A673 (cell line): ENCODE measurements around the gene MPPE1. TPM values are rescaled to one million over a fixed set of nuclear protein-coding genes. Genes with fewer than 3 reads are reported as not detected.

ENCODE experiments used
- BruUV-seq: library from RNA; stranded (reverse); fragments of 400-500 nt; replicated peaks from 2 replicates; lab custom pipeline; 2021; lab: Mats Ljungman, UMichigan
- CTCF ChIA-PET: fragments of 300-600 bp; sonication (Branson Sonifier 250); formaldehyde crosslinking; loops from one replicate; lab custom pipeline; 2022; ENCODE audit warnings: antibody characterized with exemption; lab: Charles Lee
- POLR2A ChIA-PET: fragments of 300-600 bp; sonication (Branson Sonifier 250); formaldehyde crosslinking; loops from one replicate; lab custom pipeline; 2022; ENCODE audit warnings: antibody characterized with exemption; ENCODE audit not compliant: low non-redundant PET; lab: Charles Lee
- DNase-seq: peaks from one replicate; pipeline ENCODE4 v3.0.0-alpha.2; 2015; ENCODE audit warnings: low spot score
- H3K27ac ChIP-seq: fragments of 200-600 bp; sonication (generic); 2 replicates; pipeline ENCODE4 v1.5.1; 2016; ENCODE audit warnings: mixed run types, low read depth, mild to moderate bottlenecking, mixed read lengths, antibody characterized with exemption, low read length; ENCODE audit not compliant: poor library complexity, severe bottlenecking
- H3K27me3 ChIP-seq: fragments of 200-600 bp; sonication (generic); replicated peaks from 2 replicates; pipeline ENCODE4 v1.6.1; 2017; ENCODE audit warnings: mixed run types, low read depth, mild to moderate bottlenecking, mixed read lengths, antibody characterized with exemption, low read length; ENCODE audit not compliant: insufficient read depth, poor library complexity
- H3K36me3 ChIP-seq: fragments of 200-600 bp; sonication (generic); 2 replicates; pipeline ENCODE4 v1.6.1; 2016; ENCODE audit warnings: mixed run types, mild to moderate bottlenecking, mixed read lengths, antibody characterized with exemption, low read length; ENCODE audit not compliant: insufficient read depth, poor library complexity, severe bottlenecking
- H3K4me1 ChIP-seq: fragments of 200-600 bp; sonication (generic); 2 replicates; pipeline ENCODE4 v1.6.1; 2017; ENCODE audit warnings: mixed run types, mild to moderate bottlenecking, mixed read lengths, antibody characterized with exemption, low read length; ENCODE audit not compliant: insufficient read depth, poor library complexity, severe bottlenecking
- H3K4me3 ChIP-seq: fragments of 200-600 bp; sonication (generic); 2 replicates; pipeline ENCODE4 v1.5.1; 2016; ENCODE audit warnings: low read depth, mixed run types, mild to moderate bottlenecking, mixed read lengths, low read length; ENCODE audit not compliant: poor library complexity, severe bottlenecking
- H3K9me3 ChIP-seq: fragments of 200-600 bp; sonication (generic); 2 replicates; pipeline ENCODE4 v1.6.1; 2016; ENCODE audit warnings: mixed run types, low read depth, mild to moderate bottlenecking, mixed read lengths, antibody characterized with exemption, low read length; ENCODE audit not compliant: poor library complexity, severe bottlenecking
- CTCF ChIP-seq: fragments of 300-800, 200-600 bp; sonication (generic); conservative IDR thresholded peaks from 2 replicates; pipeline ENCODE4 v1.5.1; 2017; ENCODE audit warnings: low read depth, mild to moderate bottlenecking, antibody characterized with exemption, low read length, moderate library complexity, mixed read lengths
- EZH2 ChIP-seq: fragments of 200-600 bp; sonication (generic); IDR thresholded peaks from 2 replicates; pipeline ENCODE4 v1.6.1; 2017; ENCODE audit warnings: borderline replicate concordance, low read depth, mild to moderate bottlenecking, mixed read lengths, antibody characterized with exemption, low read length; ENCODE audit not compliant: poor library complexity, severe bottlenecking
- intact Hi-C: fragments of 100-400 bp; cut with micrococcal nuclease; formaldehyde crosslinking; loops from one replicate; pipeline ENCODE4 v1.10.0; 2022; ENCODE audit not compliant: unreplicated experiment
- total RNA-seq: library from RNA; stranded (reverse); gene quantifications from 2 replicates; pipeline ENCODE4 v1.2.3, GENCODE V29; 2021

MPPE1 gene
- total RNA-seq, 1 experiment from 2014 or later, result 17.6 TPM

- no peak for DNase-seq
- Histone ChIP-seq H3K4me1 (no peaks in the 10 kb centered on the region), H3K9me3 (no peaks in the 10 kb centered on the region), H3K36me3 (no peaks in the 10 kb centered on the region), H3K4me3 (no peak overlapping the region), H3K27me3 (peaks cover 15% of the 10 kb centered on the region), H3K27ac (no peak overlapping the region)
- BruUV-seq, result no TSS peak
- POLR2A ChIA-PET, result no interaction called here
- TF ChIP-seq CTCF (no peak), EZH2 (no peak)
- intact Hi-C loops, result no loop called here
- CTCF ChIA-PET, result no interaction called here
Observed at GRCh38 chr18:11868230-11868629, 39.9 kb downstream of the MPPE1 start.

- TF ChIP-seq CTCF (no peak), EZH2 (no peak)
- POLR2A ChIA-PET, result no interaction called here
- Histone ChIP-seq H3K4me3 (no peak overlapping the region), H3K27ac (no peak overlapping the region), H3K9me3 (no peaks in the 10 kb centered on the region), H3K36me3 (no peaks in the 10 kb centered on the region), H3K27me3 (peaks cover 10% of the 10 kb centered on the region), H3K4me1 (no peaks in the 10 kb centered on the region)
- no TSS peak for BruUV-seq
- DNase-seq, result no peak
- CTCF ChIA-PET, result no interaction called here
- intact Hi-C loops, result no loop called here
Observed at GRCh38 chr18:11866764-11867163, 41.4 kb downstream of the MPPE1 start.

- no TSS peak for BruUV-seq
- DNase-seq, result no peak
- ChIA-PET CTCF (no interaction called here), POLR2A (no interaction called here)
- no peak overlapping the region for H3K27ac ChIP-seq
- no peaks in the 10 kb centered on the region for H3K9me3 ChIP-seq
- TF ChIP-seq CTCF, result no peak
- TF ChIP-seq EZH2, result no peak
- H3K4me1 ChIP-seq, result no peaks in the 10 kb centered on the region
- intact Hi-C loops, result no loop called here
- no peaks in the 10 kb centered on the region for H3K36me3 ChIP-seq
- H3K4me3 ChIP-seq, result no peak overlapping the region
- H3K27me3 ChIP-seq, result peaks cover 5% of the 10 kb centered on the region
Observed at GRCh38 chr18:11866329-11866728, 41.8 kb downstream of the MPPE1 start.
